ENCODE measurements around the gene PIGH. TPM values are rescaled to one million over a fixed set of nuclear protein-coding genes. Genes with fewer than 3 reads are reported as not detected.

PIGH gene
- total and polyA plus RNA-seq, 2 of the 13 experiments (the other 11 are each of a cell fraction or from before 2014, with no cell fraction given), result 30.0 to 43.5 TPM

- no peak overlapping the region for H3K4me2 ChIP-seq (ENCODE audit: low read depth, low read length)
- H3K36me3 ChIP-seq (replicated peaks in 1 of 2; ENCODE audit: control insufficient read depth in 1 of 2, insufficient read depth in 2 of 2, low read length in 2 of 2), result peaks cover 1 to 16% of the 10 kb centered on the region in 2 experiments; a peak in 2 of 5 replicates
- WGBS (ENCODE audit: low lambda C conversion rate), result 98% methylated on average over 4 of the region's 5 CpGs
- H3K9me3 ChIP-seq (ENCODE audit: low read length), result no peaks in the 10 kb centered on the region
- no peaks in the 10 kb centered on the region for H4K20me1 ChIP-seq (ENCODE audit: insufficient read depth, low read length)
- no peak overlapping the region for H3K9ac ChIP-seq (ENCODE audit: insufficient read depth, low read depth, low read length)
- DNase-seq (ENCODE audit: low spot score) (no peak), ATAC-seq (no peak), FAIRE-seq (no peak)
- H3K27ac ChIP-seq (ENCODE audit: extremely low read length, insufficient read depth, low read length), result no peak overlapping the region
- peaks cover under 1% of the 10 kb centered on the region; the same call in 1 of the 2 replicates for H3K4me1 ChIP-seq (ENCODE audit: insufficient read depth, low read length)
- no TSS peak for BruUV-seq (replicated peaks)
- no peaks in the 10 kb centered on the region for H3K27me3 ChIP-seq (ENCODE audit: control insufficient read depth in 1 of 2, insufficient read depth in 2 of 2, low read length in 2 of 2)
- no peak overlapping the region for H2AFZ ChIP-seq (ENCODE audit: low read length)
- H3K4me3 ChIP-seq (replicated peaks in 1 of 3; ENCODE audit: insufficient read depth in 1 of 3, low read depth in 2 of 3, low read length in 3 of 3), result no peak overlapping the region
- POLR2A ChIA-PET, result no interaction called here
- in situ Hi-C loops (cut with HindIII; ENCODE audit: extremely low pct_ligation_motif_present, low pct_unique_long_range_greater_than_20kb) (no loop called here), intact Hi-C loops (cut with micrococcal nuclease; ENCODE audit: unreplicated experiment) (no loop called here)
- CTCF ChIA-PET (ENCODE audit: low intra/inter-chr PET ratio, low total read pairs), result no interaction called here
- no peaks in the 10 kb centered on the region for H3K79me2 ChIP-seq (ENCODE audit: insufficient read depth, low read length)
- no peak for TF ChIP-seq KMT2A (CRISPR knock-in tag; IDR thresholded peaks at IDR 0.05)
- TF ChIP-seq KLF6 (CRISPR knock-in tag; IDR thresholded peaks at IDR 0.05), result no peak
- no peak for TF ChIP-seq THAP11 (CRISPR knock-in tag; IDR thresholded peaks at IDR 0.05)
- TF ChIP-seq FUBP1 (CRISPR knock-in tag; IDR thresholded peaks at IDR 0.05; ENCODE audit: borderline replicate concordance), result no peak
- no peak for TF ChIP-seq ZNF879 (CRISPR knock-in tag; IDR thresholded peaks at IDR 0.05)
- TF ChIP-seq SSRP1 (CRISPR knock-in tag; IDR thresholded peaks at IDR 0.05), result no peak
- TF ChIP-seq GLI4 (CRISPR knock-in tag; IDR thresholded peaks at IDR 0.05; ENCODE audit: borderline replicate concordance), result no peak
- no peak for TF ChIP-seq ZNF460 (CRISPR knock-in tag; IDR thresholded peaks at IDR 0.05; ENCODE audit: borderline replicate concordance)
- TF ChIP-seq ESRRA (CRISPR knock-in tag; IDR thresholded peaks at IDR 0.05; ENCODE audit: low read depth), result no peak
- no peak for TF ChIP-seq U2AF1 (optimal IDR thresholded peaks at IDR 0.05; ENCODE audit: low read depth, low read length)
- no peak for TF ChIP-seq ZNF10 (CRISPR knock-in tag; IDR thresholded peaks at IDR 0.05; ENCODE audit: borderline replicate concordance, low read depth)
- no peak for TF ChIP-seq ZNF441 (CRISPR knock-in tag; IDR thresholded peaks at IDR 0.05; ENCODE audit: borderline replicate concordance)
- TF ChIP-seq TBP (CRISPR knock-in tag; IDR thresholded peaks at IDR 0.05), result no peak
- TF ChIP-seq POLR2AphosphoS5 (IDR thresholded peaks at IDR 0.05; ENCODE audit: low read depth, low read length), result no peak
- TF ChIP-seq KDM5B (CRISPR knock-in tag; IDR thresholded peaks at IDR 0.05; ENCODE audit: borderline replicate concordance), result no peak
- TF ChIP-seq UBTF (CRISPR knock-in tag; IDR thresholded peaks at IDR 0.05), result no peak
- TF ChIP-seq ZBTB39 (CRISPR knock-in tag; IDR thresholded peaks at IDR 0.05), result no peak
- no peak for TF ChIP-seq CREM (IDR thresholded peaks at IDR 0.05)
- no peak for TF ChIP-seq CREM (CRISPR knock-in tag; IDR thresholded peaks at IDR 0.05)
- TF ChIP-seq ZNF724P (CRISPR knock-in tag; IDR thresholded peaks at IDR 0.05; ENCODE audit: borderline replicate concordance), result no peak
Measured at GRCh38 chr14:67562776-67563150, 37.3 kb downstream of the PIGH start.

All from HepG2 (cell line).